Esophagus muscularis mucosa (tissue), 4 donors: ENCODE measurements around the gene IL6R. TPM values are rescaled to one million over a fixed set of nuclear protein-coding genes. Genes with fewer than 3 reads are reported as not detected.
"Not testable (repeated sequence)": the region's sequence is repeated elsewhere in the genome, so short reads cannot be mapped to it uniquely, and the experiment has no call there.

Experiments used
- DNase-seq: peaks from one replicate; pipeline ENCODE4 v3.0.0-alpha.2; 2017; ENCODE audit errors: extremely low spot score
- H3K27ac ChIP-seq, 4 donors: fragments of 200-600 bp; sonication (generic); replicated peaks in 1 of 4; 1 replicate in 3 of 4; 2 replicates in 1 of 4; pipeline ENCODE4 v1.5.1; 2016 to 2019; ENCODE audit warnings: mild to moderate bottlenecking in 1 of 4
- H3K27me3 ChIP-seq, 4 donors: fragments of 200-600 bp; sonication (generic); one replicate each; pipeline versions ENCODE4 v1.5.1 to v1.6.0; 2016 to 2019
- H3K36me3 ChIP-seq, 4 donors: fragments of 200-600 bp; sonication (generic); one replicate each; pipeline ENCODE4 v1.5.1; 2016 to 2019
- H3K4me1 ChIP-seq, 4 donors: fragments of 200-600 bp; sonication (generic); one replicate each; pipeline ENCODE4 v1.5.1; 2016 to 2019
- H3K4me3 ChIP-seq, 4 donors: fragments of 200-600 bp; sonication (generic); 1 replicate in 2 of 4; 2 replicates in 2 of 4; pipeline ENCODE4 v1.5.1; 2016 to 2019; ENCODE audit warnings: mild to moderate bottlenecking in 4 of 4, moderate library complexity in 1 of 4
- H3K9me3 ChIP-seq, 4 donors: fragments of 200-600 bp; sonication (generic); 1 replicate in 3 of 4; 2 replicates in 1 of 4; pipeline ENCODE4 v1.5.1; 2016 to 2019
- EP300 ChIP-seq: sonication (generic); formaldehyde crosslinking; IDR thresholded peaks from one replicate; pipeline ENCODE4 v1.6.1; 2017; ENCODE audit warnings: antibody characterized with exemption
- POLR2A ChIP-seq: fragments of 450-650 bp; IDR thresholded peaks from one replicate; pipeline ENCODE4 v1.6.1; 2017; ENCODE audit warnings: antibody characterized with exemption, moderate library complexity, mild to moderate bottlenecking, low read depth
- POLR2AphosphoS5 ChIP-seq, 2 donors: sonication (generic); formaldehyde crosslinking; IDR thresholded peaks; one replicate each; pipeline ENCODE4 v1.6.1; 2017; ENCODE audit warnings: antibody characterized with exemption in 2 of 2
- WGBS: methylation state at CpG from one replicate; pipeline ENCODE4 v1.1.5; 2018; 5-methylcytosine and 5-hydroxymethylcytosine counted together
- intact Hi-C: fragments of 100-400 bp; cut with DNase I; formaldehyde crosslinking; loops from one replicate; pipeline ENCODE4 v1.15.1; 2023
- total RNA-seq, 4 donors: library from RNA; depleted of rRNA; stranded (reverse); fragments of >200 nt; gene quantifications; one replicate each; pipeline versions ENCODE4 v1.1.0 to v1.2.1, GENCODE V29; 2016
- TF ChIP-seq, protein P1 (sequence below), 3 experiments: fragments of 200-600 bp in 2 of 3; fragments of 450-650 bp in 1 of 3; sonication (generic) in 2 of 3; IDR thresholded peaks; one replicate each; pipeline ENCODE4 v1.5.1; 2017 to 2019; ENCODE audit warnings: antibody characterized with exemption in 3 of 3, mild to moderate bottlenecking in 2 of 3, moderate library complexity in 1 of 3

The IL6R gene
- total RNA-seq, 4 donors from 2014 or later = 44.4 to 61.1 (median 54.9) TPM

DNA sequence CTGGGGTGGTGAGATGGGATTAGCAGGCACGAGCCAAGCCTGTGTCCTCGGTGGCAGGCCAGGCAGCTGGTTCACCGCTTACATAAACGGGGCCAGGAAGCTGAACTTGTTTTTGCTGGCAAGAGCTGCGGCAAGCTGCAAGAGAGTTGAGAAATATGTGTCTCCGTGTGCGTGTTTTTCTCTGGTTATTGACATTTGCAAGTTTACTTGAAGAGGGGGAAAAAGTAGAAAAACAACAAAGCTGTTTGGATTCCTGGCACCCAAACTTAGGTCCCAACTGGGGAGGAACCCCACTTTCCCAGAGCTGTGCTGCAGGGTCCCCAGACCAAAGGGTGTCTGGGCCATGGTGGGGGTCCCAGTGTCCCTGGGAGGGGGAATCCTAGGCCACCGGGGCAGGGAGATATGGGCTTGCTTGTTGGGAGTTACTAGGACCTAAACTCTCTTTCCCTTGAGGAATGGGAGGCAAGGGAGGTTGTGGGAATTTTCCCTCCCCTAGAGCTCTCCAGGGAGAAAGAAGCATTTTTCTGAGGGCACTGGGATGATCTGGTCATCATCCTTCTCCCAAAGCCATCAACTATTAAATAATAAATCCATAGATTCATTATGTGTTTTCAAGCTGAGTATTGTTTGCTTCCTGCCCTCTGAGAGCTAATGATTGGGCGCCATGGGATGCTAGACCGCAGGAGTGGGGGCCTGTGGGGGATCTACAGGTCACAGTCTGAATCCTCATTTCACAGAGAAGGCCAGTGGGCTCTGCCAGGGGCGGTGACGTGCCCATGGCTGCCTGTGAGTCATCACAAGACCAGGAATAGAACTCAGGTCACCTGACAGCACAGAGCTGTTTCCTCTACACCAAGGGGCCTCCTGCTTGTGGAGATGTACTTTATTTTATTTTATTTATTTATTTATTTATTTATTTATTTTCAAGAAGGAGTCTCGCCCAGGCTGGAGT, 14.8 kb downstream of the IL6R start:
- H3K4me3 ChIP-seq = peak overlapping the region; percentile 12 to 41 (median 26)
- no peaks in the 10 kb centered on the region for H3K36me3 ChIP-seq
- TF ChIP-seq POLR2A (no peak), EP300 (peak; percentile 77), POLR2AphosphoS5 (IDR thresholded peaks at IDR 0.05) (peak; percentile 88 to 95)
- TF ChIP-seq, protein P1, sequence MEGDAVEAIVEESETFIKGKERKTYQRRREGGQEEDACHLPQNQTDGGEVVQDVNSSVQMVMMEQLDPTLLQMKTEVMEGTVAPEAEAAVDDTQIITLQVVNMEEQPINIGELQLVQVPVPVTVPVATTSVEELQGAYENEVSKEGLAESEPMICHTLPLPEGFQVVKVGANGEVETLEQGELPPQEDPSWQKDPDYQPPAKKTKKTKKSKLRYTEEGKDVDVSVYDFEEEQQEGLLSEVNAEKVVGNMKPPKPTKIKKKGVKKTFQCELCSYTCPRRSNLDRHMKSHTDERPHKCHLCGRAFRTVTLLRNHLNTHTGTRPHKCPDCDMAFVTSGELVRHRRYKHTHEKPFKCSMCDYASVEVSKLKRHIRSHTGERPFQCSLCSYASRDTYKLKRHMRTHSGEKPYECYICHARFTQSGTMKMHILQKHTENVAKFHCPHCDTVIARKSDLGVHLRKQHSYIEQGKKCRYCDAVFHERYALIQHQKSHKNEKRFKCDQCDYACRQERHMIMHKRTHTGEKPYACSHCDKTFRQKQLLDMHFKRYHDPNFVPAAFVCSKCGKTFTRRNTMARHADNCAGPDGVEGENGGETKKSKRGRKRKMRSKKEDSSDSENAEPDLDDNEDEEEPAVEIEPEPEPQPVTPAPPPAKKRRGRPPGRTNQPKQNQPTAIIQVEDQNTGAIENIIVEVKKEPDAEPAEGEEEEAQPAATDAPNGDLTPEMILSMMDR (IDR thresholded peaks at IDR 0.05) = no peak
- intact Hi-C loops = no loop called here
- peak; percentile 97 for DNase-seq
- 16% methylated on average over 13 of the region's 13 CpGs for WGBS
- no peaks in the 10 kb centered on the region for H3K27me3 ChIP-seq
- peak overlapping the region; percentile 91 to 98 (median 98) for H3K27ac ChIP-seq
- H3K9me3 ChIP-seq = no peaks in the 10 kb centered on the region
- H3K4me1 ChIP-seq = peaks cover 94 to 100% (median 100%) of the 10 kb centered on the region in 4 donors

DNA sequence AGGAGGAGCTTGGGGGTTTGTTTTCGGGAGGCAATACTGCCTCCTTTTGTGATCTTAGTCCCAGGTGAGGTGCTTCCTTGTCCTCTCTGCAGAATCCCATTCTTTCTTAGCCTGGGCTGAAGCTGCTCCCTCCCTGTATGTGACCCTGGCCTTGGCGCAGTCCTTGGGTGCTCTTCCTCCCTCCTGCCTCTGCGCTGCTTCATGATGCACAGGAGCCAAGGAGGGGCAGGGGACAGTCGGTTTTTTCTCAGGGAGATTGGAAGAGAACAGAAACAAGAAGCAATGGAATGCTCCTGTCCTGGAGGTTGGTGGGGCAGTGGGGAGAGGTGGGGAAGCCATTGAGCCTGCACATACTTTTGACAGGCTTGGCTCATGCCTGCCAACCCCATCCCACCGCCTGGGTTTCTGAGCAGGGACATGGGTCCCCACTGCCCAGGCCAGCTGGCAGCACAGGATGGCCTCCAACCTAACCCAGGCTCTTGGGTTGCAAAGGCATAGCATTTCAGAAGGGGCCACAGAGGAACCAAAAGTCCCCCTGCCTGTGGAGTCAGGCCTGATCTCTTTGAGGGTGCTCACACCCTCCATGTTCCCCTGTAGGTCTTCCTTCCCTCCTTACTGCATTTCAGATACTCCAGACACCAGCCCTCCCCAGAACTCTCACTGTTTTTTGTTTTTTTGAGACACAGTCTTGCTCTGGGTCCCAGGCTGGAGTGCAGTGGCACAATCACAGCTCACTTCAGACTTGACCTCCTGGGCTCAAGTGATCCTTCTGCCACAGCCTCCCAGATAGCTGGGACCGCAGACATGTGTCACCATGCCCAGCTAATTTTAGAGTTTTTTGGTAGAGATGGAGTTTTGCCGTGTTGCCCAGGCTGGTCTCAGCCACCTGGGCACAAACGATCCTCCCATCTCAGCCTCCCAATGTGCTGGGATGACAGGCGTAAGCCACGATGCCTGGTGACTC, 16.1 kb downstream of the IL6R start:
- no peak for DNase-seq
- no peak for TF ChIP-seq POLR2A
- intact Hi-C loops = no loop called here
- Histone ChIP-seq H3K27ac (peak overlapping the region; percentile 91 to 98 (median 98)), H3K4me3 (no peak overlapping the region), H3K9me3 (no peaks in the 10 kb centered on the region), H3K4me1 (peaks cover 88 to 100% (median 99%) of the 10 kb centered on the region in 4 donors), H3K27me3 (no peaks in the 10 kb centered on the region), H3K36me3 (no peaks in the 10 kb centered on the region)
- 84% methylated on average over 10 of the region's 10 CpGs for WGBS

GRCh38 chr1:154422049-154422448, 16.9 kb downstream of the IL6R start:
- intact Hi-C loops, H3K36me3 ChIP-seq, H3K4me3 ChIP-seq, H3K9me3 ChIP-seq, H3K27me3 ChIP-seq, DNase-seq: not testable (repeated sequence)
- Histone ChIP-seq H3K4me1 (peaks cover 85 to 100% (median 99%) of the 10 kb centered on the region in 4 donors), H3K27ac (peak overlapping the region; percentile 91 to 98 (median 98))
- WGBS = 95% methylated on average over 8 of the region's 8 CpGs

DNA sequence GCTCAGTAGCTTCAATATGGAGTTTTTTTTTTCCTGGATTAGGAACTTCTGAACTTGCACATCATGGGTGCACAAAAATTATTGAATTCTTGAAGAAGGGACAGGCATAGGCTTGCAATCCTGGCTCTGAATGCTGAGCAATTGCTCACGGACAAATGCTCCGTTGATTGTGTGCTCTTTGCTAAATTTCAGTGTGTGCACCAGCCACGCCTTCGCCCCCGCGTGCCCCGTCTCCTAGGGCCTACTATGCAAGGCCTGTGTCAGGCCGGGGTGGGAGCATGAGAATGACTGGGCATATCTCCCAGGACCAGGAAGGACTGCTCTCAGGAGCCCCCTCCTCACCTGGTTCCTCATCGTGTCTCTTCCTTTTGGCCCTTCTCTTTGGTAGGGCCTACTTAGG, 17.4 kb downstream of the IL6R start:
- Histone ChIP-seq H3K4me3 (no peak overlapping the region), H3K4me1 (peaks cover 86 to 100% (median 99%) of the 10 kb centered on the region in 4 donors), H3K36me3 (no peaks in the 10 kb centered on the region), H3K27me3 (no peaks in the 10 kb centered on the region), H3K27ac (peak overlapping the region; percentile 91 to 98 (median 98)), H3K9me3 (no peaks in the 10 kb centered on the region)
- no peak for DNase-seq
- WGBS = 61% methylated on average over 9 of the region's 9 CpGs
- TF ChIP-seq POLR2AphosphoS5 (IDR thresholded peaks at IDR 0.05) (no peak), POLR2A (no peak), EP300 (no peak)
- TF ChIP-seq, protein P1 (IDR thresholded peaks at IDR 0.05) = no peak
- intact Hi-C loops = no loop called here

GRCh38 chr1:154423304-154423987, 18.3 kb downstream of the IL6R start:
- H3K27ac ChIP-seq = peak overlapping the region; percentile 91 to 98 (median 98)
- H3K27me3 ChIP-seq = no peaks in the 10 kb centered on the region
- peaks cover 86 to 100% (median 99%) of the 10 kb centered on the region in 4 donors for H3K4me1 ChIP-seq
- no peaks in the 10 kb centered on the region for H3K9me3 ChIP-seq
- WGBS = 17% methylated on average over 5 of the region's 5 CpGs
- TF ChIP-seq POLR2A (no peak), POLR2AphosphoS5 (IDR thresholded peaks at IDR 0.05) (peak in 1 of 2 donors; percentile 43)
- H3K4me3 ChIP-seq = peak overlapping the region in 1 of 4 donors; percentile 7
- intact Hi-C loops = no loop called here
- DNase-seq = no peak
- H3K36me3 ChIP-seq = no peaks in the 10 kb centered on the region
